DOHH2 (cell line): Measurements from ENCODE around the gene TMEM18.
"Not testable (repeated sequence)": the region's sequence is repeated elsewhere in the genome, so short reads cannot be mapped to it uniquely, and the experiment has no call there.

Experiments
- H3F3A ChIP-seq: fragments of 200-600 bp; sonication (generic), shearing (Covaris generic); 2 replicates; pipeline ENCODE4 v1.6.0; 2016; ENCODE audit warnings: antibody characterized with exemption, mild to moderate bottlenecking; ENCODE audit not compliant: control insufficient read depth, insufficient read depth
- H3K27ac ChIP-seq: fragments of 200-600 bp; sonication (generic); 2 replicates; pipeline ENCODE4 v1.5.1; 2014; ENCODE audit warnings: low read depth, mild to moderate bottlenecking, low read length, moderate library complexity
- H3K27me3 ChIP-seq: fragments of 200-600 bp; sonication (generic); 2 replicates; pipeline ENCODE4 v1.6.1; 2014; ENCODE audit warnings: mild to moderate bottlenecking, low read length, mixed read lengths; ENCODE audit not compliant: control insufficient read depth
- H3K36me3 ChIP-seq: fragments of 200-600 bp; sonication (generic); 2 replicates; pipeline ENCODE4 v1.6.1; 2014; ENCODE audit warnings: mild to moderate bottlenecking, low read length, moderate library complexity, mixed read lengths; ENCODE audit not compliant: control insufficient read depth
- H3K4me1 ChIP-seq: fragments of 200-600 bp; sonication (generic); 2 replicates; pipeline ENCODE4 v1.6.1; 2014; ENCODE audit warnings: mild to moderate bottlenecking, low read length, mixed read lengths; ENCODE audit not compliant: control insufficient read depth
- H3K4me2 ChIP-seq: fragments of 200-600 bp; sonication (generic); 2 replicates; pipeline ENCODE4 v1.6.0; 2014; ENCODE audit warnings: mild to moderate bottlenecking, low read length, moderate library complexity
- H3K4me3 ChIP-seq: fragments of 200-600 bp; sonication (generic); 2 replicates; pipeline ENCODE4 v1.5.1; 2014; ENCODE audit warnings: mild to moderate bottlenecking, low read length, mixed read lengths
- H3K79me2 ChIP-seq: fragments of 200-600 bp; sonication (generic); 2 replicates; pipeline ENCODE4 v1.6.1; 2014; ENCODE audit warnings: mild to moderate bottlenecking, low read length, mixed read lengths; ENCODE audit not compliant: control insufficient read depth
- H3K9me2 ChIP-seq: fragments of 200-600 bp; sonication (generic); replicated peaks from 2 replicates; pipeline ENCODE4 v1.6.1; 2014; ENCODE audit warnings: mild to moderate bottlenecking, low read length, mixed read lengths; ENCODE audit not compliant: control insufficient read depth
- H3K9me3 ChIP-seq: fragments of 200-600 bp; sonication (generic); 2 replicates; pipeline ENCODE4 v1.6.1; 2014; ENCODE audit warnings: antibody characterized with exemption, low read length, mixed read lengths; ENCODE audit not compliant: control insufficient read depth, insufficient read depth
- H4K20me1 ChIP-seq: fragments of 200-600 bp; sonication (generic); 2 replicates; pipeline ENCODE4 v1.6.0; 2014; ENCODE audit warnings: low read depth, mild to moderate bottlenecking, antibody characterized with exemption, low read length, moderate library complexity; ENCODE audit not compliant: control insufficient read depth, insufficient read depth
- CTCF ChIP-seq: fragments of 200-600 bp; sonication (generic); IDR thresholded peaks from one replicate; pipeline ENCODE4 v1.5.1; 2014; ENCODE audit warnings: antibody characterized with exemption, mild to moderate bottlenecking, low read depth, low read length; ENCODE audit not compliant: poor library complexity, severe bottlenecking
- EZH2phosphoT487 ChIP-seq: fragments of 200-600 bp; sonication (generic); IDR thresholded peaks from 2 replicates; pipeline ENCODE4 v1.6.1; 2017; ENCODE audit warnings: borderline replicate concordance, mild to moderate bottlenecking, antibody characterized with exemption, low read length, moderate library complexity, mixed read lengths

TMEM18 gene

GRCh38 chr2:708667-709066 is 31.5 kb upstream of the TMEM18 start:
- H3K36me3 ChIP-seq = no peaks in the 10 kb centered on the region
- no peak overlapping the region for H3K4me2 ChIP-seq
- H3F3A ChIP-seq = no peaks in the 10 kb centered on the region
- no peak for TF ChIP-seq CTCF
- TF ChIP-seq EZH2phosphoT487 = no peak
- H3K27ac ChIP-seq = no peak overlapping the region
- H3K4me3 ChIP-seq = no peak overlapping the region
- no peaks in the 10 kb centered on the region for H3K9me2 ChIP-seq
- no peaks in the 10 kb centered on the region for H3K79me2 ChIP-seq
- no peaks in the 10 kb centered on the region for H3K9me3 ChIP-seq
- H4K20me1 ChIP-seq = no peaks in the 10 kb centered on the region
- no peaks in the 10 kb centered on the region for H3K27me3 ChIP-seq
- no peaks in the 10 kb centered on the region for H3K4me1 ChIP-seq

- H3K27ac ChIP-seq = no peak overlapping the region
- H3K4me2 ChIP-seq = no peak overlapping the region
- no peak overlapping the region for H3K4me3 ChIP-seq
- H3K27me3 ChIP-seq = no peaks in the 10 kb centered on the region
- no peaks in the 10 kb centered on the region for H3K4me1 ChIP-seq
- H3K9me3 ChIP-seq = no peaks in the 10 kb centered on the region
- no peaks in the 10 kb centered on the region for H4K20me1 ChIP-seq
- TF ChIP-seq EZH2phosphoT487 (no peak), CTCF (no peak)
- no peaks in the 10 kb centered on the region for H3F3A ChIP-seq
- H3K79me2 ChIP-seq = no peaks in the 10 kb centered on the region
- H3K36me3 ChIP-seq = no peaks in the 10 kb centered on the region
- H3K9me2 ChIP-seq = no peaks in the 10 kb centered on the region
Observed at GRCh38 chr2:705971-706511, 28.8 kb upstream of the TMEM18 start.

- not testable (repeated sequence) for H3F3A ChIP-seq, H3K27me3 ChIP-seq, H3K9me3 ChIP-seq, H3K79me2 ChIP-seq, H4K20me1 ChIP-seq, H3K4me3 ChIP-seq, H3K9me2 ChIP-seq, H3K27ac ChIP-seq, H3K4me2 ChIP-seq, H3K4me1 ChIP-seq, H3K36me3 ChIP-seq
Observed at GRCh38 chr2:702765-703164, 25.6 kb upstream of the TMEM18 start.

GRCh38 chr2:696999-697627 is 19.9 kb upstream of the TMEM18 start:
- Histone ChIP-seq H3K27ac (no peak overlapping the region), H3K79me2 (no peaks in the 10 kb centered on the region), H3K27me3 (no peaks in the 10 kb centered on the region; the same call in 1 of the 2 replicates), H3K36me3 (no peaks in the 10 kb centered on the region), H3K9me3 (no peaks in the 10 kb centered on the region; the same call in 1 of the 2 replicates), H3K4me2 (peak overlapping the region; percentile 42), H3K4me3 (peak overlapping the region; percentile 15), H3K4me1 (peaks cover 18% of the 10 kb centered on the region), H4K20me1 (no peaks in the 10 kb centered on the region), H3F3A (peaks cover 3% of the 10 kb centered on the region; the same call in 1 of the 2 replicates), H3K9me2 (no peaks in the 10 kb centered on the region; the same call in 1 of the 2 replicates)
- TF ChIP-seq CTCF (no peak), EZH2phosphoT487 (no peak)
